Peyer's patch (tissue), 4 donors: ENCODE data around the gene FNDC11. TPM values are rescaled to one million over a fixed set of nuclear protein-coding genes. Genes with fewer than 3 reads are reported as not detected.

ENCODE experiments used
- DNase-seq, 3 donors: peaks; one replicate each; pipeline ENCODE4 v3.0.0-alpha.2; 2017 to 2019
- H3K27ac ChIP-seq, 4 donors: fragments of 200-600 bp; sonication (generic); one replicate each; pipeline ENCODE4 v1.5.1; 2016 to 2019
- H3K27me3 ChIP-seq, 2 donors: fragments of 200-600 bp; sonication (generic); one replicate each; pipeline ENCODE4 v1.5.1; 2019
- H3K36me3 ChIP-seq, 3 donors: fragments of 200-600 bp; sonication (generic); one replicate each; pipeline ENCODE4 v1.5.1; 2016 to 2019
- H3K4me1 ChIP-seq, 4 donors: fragments of 200-600 bp; sonication (generic); one replicate each; pipeline ENCODE4 v1.5.1; 2016 to 2019
- H3K4me3 ChIP-seq, 4 donors: fragments of 200-600 bp; sonication (generic); 1 replicate in 3 of 4; 2 replicates in 1 of 4; pipeline ENCODE4 v1.5.1; 2016 to 2019; ENCODE audit warnings: mild to moderate bottlenecking in 1 of 4
- H3K9me3 ChIP-seq, 4 donors: fragments of 200-600 bp; sonication (generic); one replicate each; pipeline ENCODE4 v1.5.1; 2016 to 2019; ENCODE audit warnings: mild to moderate bottlenecking in 1 of 4
- POLR2A ChIP-seq, 2 donors: fragments of 450-650 bp; IDR thresholded peaks; one replicate each; pipeline ENCODE4 v1.5.1; 2017; ENCODE audit warnings: antibody characterized with exemption in 2 of 2, mild to moderate bottlenecking in 2 of 2, moderate library complexity in 2 of 2
- total RNA-seq, 4 donors: library from RNA; depleted of rRNA; stranded (reverse); fragments of >200 nt; gene quantifications; one replicate each; pipeline ENCODE4 v1.1.0, GENCODE V29; 2016
- TF ChIP-seq, protein P1 (sequence below), 6 experiments: fragments of 450-650 bp in 4 of 6; fragments of 200-600 bp in 2 of 6; sonication (generic) in 1 of 6; IDR thresholded peaks; one replicate each; pipeline ENCODE4 v1.5.1; 2017 to 2019; ENCODE audit warnings: antibody characterized with exemption in 6 of 6, mild to moderate bottlenecking in 3 of 6, moderate library complexity in 1 of 6

FNDC11 gene
- total RNA-seq, 4 donors from 2014 or later, result 0.67 TPM; not detected in 3

GRCh38 chr20:63560333-63560805 lies 6.4 kb downstream of the FNDC11 start:
- no peak overlapping the region for H3K27ac ChIP-seq
- peaks cover 0 to 48% (median 0%) of the 10 kb centered on the region in 3 donors for H3K36me3 ChIP-seq
- no peaks in the 10 kb centered on the region for H3K9me3 ChIP-seq
- peaks cover 0 to 8% (median under 1%) of the 10 kb centered on the region in 4 donors for H3K4me1 ChIP-seq
- no peaks in the 10 kb centered on the region for H3K27me3 ChIP-seq
- DNase-seq, result no peak
- TF ChIP-seq, protein P1, sequence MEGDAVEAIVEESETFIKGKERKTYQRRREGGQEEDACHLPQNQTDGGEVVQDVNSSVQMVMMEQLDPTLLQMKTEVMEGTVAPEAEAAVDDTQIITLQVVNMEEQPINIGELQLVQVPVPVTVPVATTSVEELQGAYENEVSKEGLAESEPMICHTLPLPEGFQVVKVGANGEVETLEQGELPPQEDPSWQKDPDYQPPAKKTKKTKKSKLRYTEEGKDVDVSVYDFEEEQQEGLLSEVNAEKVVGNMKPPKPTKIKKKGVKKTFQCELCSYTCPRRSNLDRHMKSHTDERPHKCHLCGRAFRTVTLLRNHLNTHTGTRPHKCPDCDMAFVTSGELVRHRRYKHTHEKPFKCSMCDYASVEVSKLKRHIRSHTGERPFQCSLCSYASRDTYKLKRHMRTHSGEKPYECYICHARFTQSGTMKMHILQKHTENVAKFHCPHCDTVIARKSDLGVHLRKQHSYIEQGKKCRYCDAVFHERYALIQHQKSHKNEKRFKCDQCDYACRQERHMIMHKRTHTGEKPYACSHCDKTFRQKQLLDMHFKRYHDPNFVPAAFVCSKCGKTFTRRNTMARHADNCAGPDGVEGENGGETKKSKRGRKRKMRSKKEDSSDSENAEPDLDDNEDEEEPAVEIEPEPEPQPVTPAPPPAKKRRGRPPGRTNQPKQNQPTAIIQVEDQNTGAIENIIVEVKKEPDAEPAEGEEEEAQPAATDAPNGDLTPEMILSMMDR (IDR thresholded peaks at IDR 0.05), result no peak
- TF ChIP-seq POLR2A (IDR thresholded peaks at IDR 0.05), result no peak
- H3K4me3 ChIP-seq, result no peak overlapping the region

DNA sequence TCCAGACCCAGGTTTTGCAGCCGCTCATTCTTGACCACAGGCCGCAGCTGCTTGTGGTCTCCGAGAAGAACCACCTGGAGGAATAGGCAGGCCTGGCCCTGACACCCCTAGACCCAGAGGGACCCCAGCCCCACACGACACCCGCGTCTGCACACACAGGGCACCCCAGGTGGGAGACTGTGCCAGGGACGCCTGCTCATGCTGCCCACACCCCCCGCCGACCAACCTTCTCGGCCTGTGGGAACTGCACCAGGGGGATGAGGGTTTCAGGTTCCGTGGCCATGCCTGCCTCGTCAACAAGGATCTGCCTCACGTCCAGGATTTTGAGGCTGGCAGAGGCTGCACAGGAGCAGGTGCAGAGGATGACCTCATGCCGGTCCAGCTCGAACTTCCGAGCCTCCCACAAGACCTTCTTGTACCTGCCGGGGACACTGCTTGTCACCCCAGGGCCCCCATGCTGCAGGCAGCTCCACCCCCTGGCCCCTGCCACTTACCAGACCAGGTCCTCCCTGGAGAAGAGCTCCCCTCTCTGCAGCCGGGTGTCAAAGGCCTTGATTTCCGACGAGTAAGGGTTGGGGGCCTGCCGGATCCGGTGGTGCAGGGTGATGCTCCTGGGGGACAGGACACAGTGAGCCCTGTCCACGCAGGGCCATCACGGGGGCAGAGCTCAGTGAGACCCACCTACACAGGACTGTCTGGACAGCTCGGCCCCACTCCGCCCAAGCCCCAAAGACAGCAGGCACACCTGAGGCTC lies 7.1 kb downstream of the FNDC11 start:
- H3K27ac ChIP-seq, result no peak overlapping the region
- no peak overlapping the region for H3K4me3 ChIP-seq
- no peak for DNase-seq
- peaks cover 0 to 8% (median 0%) of the 10 kb centered on the region in 4 donors for H3K4me1 ChIP-seq
- no peaks in the 10 kb centered on the region for H3K9me3 ChIP-seq
- H3K36me3 ChIP-seq, result peaks cover 0 to 54% (median 0%) of the 10 kb centered on the region in 3 donors
- H3K27me3 ChIP-seq, result no peaks in the 10 kb centered on the region
- TF ChIP-seq, protein P1 (IDR thresholded peaks at IDR 0.05), result no peak
- TF ChIP-seq POLR2A (IDR thresholded peaks at IDR 0.05), result no peak

DNA sequence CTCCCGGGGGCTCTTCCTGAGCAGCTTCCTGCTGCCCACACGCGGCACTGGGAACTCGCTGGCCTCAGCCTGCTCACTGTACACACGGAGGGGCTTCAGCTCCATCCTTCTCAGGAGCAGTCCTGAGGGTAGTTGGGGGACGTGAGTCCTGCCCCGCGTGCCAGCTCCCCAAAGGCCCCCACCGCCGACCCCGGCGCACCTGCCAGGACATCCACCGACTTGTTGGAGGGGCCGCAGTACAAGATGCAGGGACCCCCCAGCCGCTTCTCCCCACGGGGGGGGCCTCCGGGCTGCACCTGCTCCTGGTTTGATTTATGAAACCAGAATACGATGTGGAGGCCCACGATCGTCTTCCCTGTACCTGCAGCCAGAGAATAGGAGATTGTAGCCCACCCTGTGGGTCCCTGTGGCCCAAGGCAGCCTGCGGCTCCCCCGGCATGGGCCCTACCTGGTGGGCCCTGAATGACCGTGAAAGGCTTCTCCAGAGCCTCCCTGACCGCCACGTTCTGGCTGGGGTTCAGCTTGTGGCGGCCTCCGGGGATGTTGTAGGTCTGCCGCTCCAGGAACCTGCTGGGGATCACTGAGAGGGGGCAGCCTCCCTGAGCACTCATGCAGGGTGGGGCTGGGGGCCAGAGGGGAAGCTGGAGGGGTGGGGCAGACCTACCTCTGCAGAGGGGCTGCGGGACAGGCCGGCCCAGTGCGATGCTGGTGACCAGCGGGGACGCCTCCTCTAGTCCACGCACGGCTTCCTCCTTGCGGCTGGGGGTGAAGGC lies 7.9 kb downstream of the FNDC11 start:
- no peak for TF ChIP-seq POLR2A (IDR thresholded peaks at IDR 0.05)
- TF ChIP-seq, protein P1 (IDR thresholded peaks at IDR 0.05), result no peak
- Histone ChIP-seq H3K4me3 (no peak overlapping the region), H3K9me3 (no peaks in the 10 kb centered on the region), H3K4me1 (peaks cover 0 to 8% (median 0%) of the 10 kb centered on the region in 4 donors), H3K27me3 (no peaks in the 10 kb centered on the region), H3K27ac (no peak overlapping the region), H3K36me3 (peaks cover 0 to 54% (median 0%) of the 10 kb centered on the region in 3 donors)
- DNase-seq, result no peak

DNA sequence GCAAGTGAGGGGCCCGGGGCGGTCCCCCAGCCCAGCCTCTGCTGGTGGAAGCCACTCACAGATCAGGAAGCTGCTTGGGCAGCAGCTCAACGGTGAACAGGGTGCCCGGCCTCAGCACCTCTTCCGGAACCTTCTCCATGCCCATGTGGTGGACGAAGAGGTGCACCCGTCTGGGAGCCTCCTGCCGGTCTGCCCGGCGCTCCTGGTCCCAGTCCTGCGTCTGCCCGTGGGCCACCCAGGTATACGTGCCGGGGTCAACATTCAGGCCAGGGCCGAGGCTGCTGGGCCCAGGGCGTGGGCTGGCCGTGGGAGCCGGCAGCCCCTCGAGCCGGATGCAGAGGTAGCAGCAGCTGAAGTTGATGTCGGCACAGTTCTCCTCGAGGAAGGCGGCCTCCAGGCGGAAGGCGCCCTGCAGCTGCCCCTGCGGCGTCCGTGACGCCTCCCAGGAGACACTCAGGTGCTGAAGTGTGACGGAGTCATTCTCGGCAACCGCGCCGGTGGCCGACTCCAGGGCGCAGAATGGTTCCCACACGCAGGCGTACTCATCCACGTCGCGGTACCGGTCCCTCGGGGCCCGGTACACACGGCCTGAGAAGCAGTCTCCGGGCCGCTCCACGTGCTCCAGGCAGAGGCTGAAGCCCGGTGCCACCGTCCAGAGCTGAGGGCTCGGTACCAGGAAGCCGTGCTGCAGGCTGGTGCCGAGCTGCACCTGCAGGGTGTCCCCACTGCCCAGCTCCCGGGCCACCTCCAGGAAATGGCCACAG lies 8.7 kb downstream of the FNDC11 start:
- Histone ChIP-seq H3K27ac (no peak overlapping the region), H3K4me3 (no peak overlapping the region), H3K4me1 (peaks cover 0 to 8% (median 7%) of the 10 kb centered on the region in 4 donors), H3K36me3 (peaks cover 0 to 54% (median 0%) of the 10 kb centered on the region in 3 donors), H3K9me3 (no peaks in the 10 kb centered on the region), H3K27me3 (no peaks in the 10 kb centered on the region)
- no peak for TF ChIP-seq POLR2A (IDR thresholded peaks at IDR 0.05)
- TF ChIP-seq, protein P1 (IDR thresholded peaks at IDR 0.05), result no peak
- DNase-seq, result no peak

DNA sequence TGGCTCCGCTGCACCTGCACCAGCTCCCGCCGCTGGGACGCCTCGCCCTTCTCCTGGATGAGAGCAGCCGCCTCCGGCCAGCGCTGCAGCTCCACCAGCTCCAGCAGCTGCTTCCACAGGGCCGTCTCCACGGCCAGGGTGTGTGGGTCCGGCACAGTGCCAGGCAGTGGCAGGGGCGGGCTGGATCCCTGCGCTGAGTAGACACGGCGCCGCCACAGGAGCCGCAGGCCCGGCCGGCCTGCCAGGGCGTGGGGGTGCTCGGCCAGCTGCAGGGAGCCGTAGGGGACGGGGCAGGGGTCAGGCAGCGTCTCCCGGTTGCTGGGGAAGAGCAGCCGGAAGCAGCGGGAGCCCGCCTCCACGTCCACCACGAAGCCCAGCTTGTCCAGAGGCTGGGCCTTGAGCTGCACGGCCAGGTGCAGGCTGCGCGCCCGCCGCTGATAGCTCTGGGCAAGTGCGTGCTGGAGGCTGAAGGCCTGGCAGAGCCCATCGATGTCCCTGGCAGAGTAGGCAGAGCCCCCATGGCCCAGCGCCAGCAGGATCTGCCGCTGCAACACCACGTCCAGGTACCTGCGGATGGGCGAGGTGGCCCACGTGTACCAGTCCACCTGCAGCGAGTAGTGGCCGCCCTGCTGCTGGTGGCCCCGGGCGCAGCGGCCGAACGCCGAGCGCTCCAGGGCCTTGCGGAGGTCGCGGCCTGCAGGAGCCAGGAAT lies 9.4 kb downstream of the FNDC11 start:
- no peak overlapping the region for H3K27ac ChIP-seq
- no peak overlapping the region for H3K4me3 ChIP-seq
- DNase-seq, result no peak
- TF ChIP-seq, protein P1 (IDR thresholded peaks at IDR 0.05), result no peak
- no peak for TF ChIP-seq POLR2A (IDR thresholded peaks at IDR 0.05)
- peaks cover 0 to 15% (median 12%) of the 10 kb centered on the region in 4 donors for H3K4me1 ChIP-seq
- H3K36me3 ChIP-seq, result peaks cover 0 to 54% (median 0%) of the 10 kb centered on the region in 3 donors
- H3K9me3 ChIP-seq, result no peaks in the 10 kb centered on the region
- H3K27me3 ChIP-seq, result no peaks in the 10 kb centered on the region
